Urothelium cell line (cell line): ENCODE data around the gene TMCO4.
"Not testable (repeated sequence)": the region's sequence is repeated elsewhere in the genome, so short reads cannot be mapped to it uniquely, and the experiment has no call there.

Experiments used
- DNase-seq: peaks from one replicate; pipeline ENCODE4 v3.0.0; 2011; ENCODE audit warnings: low spot score, mixed read lengths
- FAIRE-seq: peaks from 2 replicates; lab custom pipeline; 2011; peaks lifted over from hg19 to GRCh38; lab: Jason Lieb, UNC

TMCO4 gene

GRCh38 chr1:19643602-19644394, 155.9 kb downstream of the TMCO4 start, which contains the start of gene NBL1:
Gene NBL1, plus strand, starts transcription at chr1:19644311. Its CDS starts 10,720 bp downstream, at chr1:19655031.
- DNase-seq (peak; percentile 80), FAIRE-seq (no peak)

DNA sequence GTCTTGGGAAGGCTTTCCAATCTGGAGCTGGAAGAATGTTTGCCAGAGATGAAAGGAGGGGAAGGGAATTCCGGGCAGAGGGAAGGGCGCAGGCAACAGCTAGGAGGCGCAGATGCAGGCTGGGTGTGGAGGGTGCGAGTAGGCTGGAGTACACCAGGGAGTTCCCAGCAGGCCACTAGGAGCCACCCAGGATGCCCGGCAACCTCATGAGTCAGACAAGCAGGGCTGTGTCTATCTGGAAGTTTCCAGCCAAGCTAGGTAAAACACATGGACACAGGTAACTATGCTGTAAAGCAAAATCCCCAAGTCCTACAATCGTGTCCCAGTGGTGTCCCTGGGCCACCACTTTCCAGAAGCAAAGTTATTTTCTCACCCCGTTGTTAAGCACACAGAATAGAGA, 156.6 kb downstream of the TMCO4 start:
- DNase-seq (peak; percentile 84), FAIRE-seq (no peak)

- no peak for DNase-seq
- FAIRE-seq: no peak
Measured at GRCh38 chr1:19640363-19641316, 159.1 kb downstream of the TMCO4 start.

DNA sequence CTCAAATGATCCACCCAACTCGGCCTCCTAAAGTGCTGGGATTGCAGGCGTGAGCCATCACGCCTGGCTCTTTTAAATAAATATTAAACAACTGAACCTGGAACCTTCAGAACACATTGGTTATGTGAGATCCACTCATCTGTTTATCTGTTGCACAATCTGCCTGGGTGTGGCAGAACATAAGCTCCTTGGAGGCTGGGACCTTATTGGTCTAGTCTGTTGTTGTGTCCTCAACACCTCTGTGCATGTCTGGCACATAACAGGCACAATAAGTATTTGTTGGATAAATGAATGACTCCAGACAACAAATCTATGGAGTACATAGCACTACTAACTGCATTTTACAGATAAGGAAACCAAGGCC, 159.7 kb downstream of the TMCO4 start:
- DNase-seq: no peak
- FAIRE-seq: no peak

DNA sequence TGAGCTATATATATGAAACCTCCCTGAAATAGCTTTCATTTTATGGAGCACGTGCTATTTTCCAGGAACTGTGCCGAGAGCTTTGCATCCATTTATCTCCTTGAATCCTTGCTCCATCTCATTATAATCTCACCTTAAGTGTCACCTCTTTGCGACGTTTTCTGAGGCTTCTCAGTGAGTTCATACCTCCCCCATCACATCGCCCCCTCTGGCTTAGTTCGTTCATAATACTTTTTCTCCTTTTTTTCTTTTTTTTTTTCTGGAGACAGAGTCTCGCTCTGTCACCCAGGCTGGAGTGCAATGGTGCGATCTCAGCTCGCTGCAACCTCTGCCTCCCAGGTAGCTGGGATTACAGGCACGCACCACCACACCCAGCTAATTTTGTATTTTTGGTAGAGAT, 160.5 kb downstream of the TMCO4 start:
- DNase-seq, FAIRE-seq: not testable (repeated sequence)

- DNase-seq (no peak), FAIRE-seq (no peak)
Measured at GRCh38 chr1:19637606-19638005, 162.1 kb downstream of the TMCO4 start.

GRCh38 chr1:19636749-19637148, 163.0 kb downstream of the TMCO4 start:
- DNase-seq, FAIRE-seq: not testable (repeated sequence)

- no peak for DNase-seq
- FAIRE-seq: no peak
Measured at GRCh38 chr1:19636065-19636464, 163.7 kb downstream of the TMCO4 start.

DNA sequence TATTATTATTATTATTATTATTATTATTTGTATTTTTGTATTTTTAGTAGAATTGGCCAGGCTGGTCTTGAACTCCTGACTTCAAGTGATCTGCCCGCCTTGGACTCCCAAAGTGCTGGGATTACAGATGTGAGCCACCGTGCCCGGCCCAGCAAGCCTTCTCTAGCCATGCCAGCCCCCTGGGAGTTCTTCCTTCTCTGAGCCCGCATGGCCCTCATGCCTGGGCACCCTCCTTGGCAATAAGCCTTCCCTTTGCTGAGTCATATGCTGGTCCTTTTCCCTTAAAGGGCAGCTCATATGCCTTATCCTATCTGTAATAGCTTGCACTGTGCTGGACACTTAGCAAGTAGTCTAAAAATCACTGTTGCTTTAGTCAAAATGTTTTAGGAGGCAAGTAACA, 164.1 kb downstream of the TMCO4 start:
- FAIRE-seq: no peak
- no peak for DNase-seq

- not testable (repeated sequence) for FAIRE-seq, DNase-seq
Measured at GRCh38 chr1:19635064-19635463, 164.7 kb downstream of the TMCO4 start.

DNA sequence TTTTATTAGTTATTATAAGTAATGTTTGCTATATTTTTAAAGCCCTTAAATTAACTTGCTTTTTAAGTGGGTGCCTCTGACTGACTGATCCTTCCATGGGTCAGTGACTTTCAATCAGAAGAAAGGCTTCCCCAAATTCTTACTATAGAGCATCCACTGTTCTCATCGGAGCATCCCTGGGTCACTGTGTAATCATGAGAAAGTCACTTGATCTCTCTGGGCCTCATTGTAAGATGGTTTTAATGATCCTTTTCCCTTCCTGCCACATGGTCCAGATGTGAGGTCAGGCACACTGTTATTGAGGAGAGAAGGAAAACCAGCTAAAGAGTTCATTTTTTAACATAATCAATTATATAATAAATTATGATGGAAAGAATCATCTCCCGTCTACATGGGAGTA, 166.6 kb downstream of the TMCO4 start:
- FAIRE-seq: no peak

More for the DNA sequence above, 166.6 kb downstream of the TMCO4 start:
- no peak for DNase-seq
